HepG2 (cell line): Measurements from ENCODE around the gene ALX4. TPM values are rescaled to one million over a fixed set of nuclear protein-coding genes. Genes with fewer than 3 reads are reported as not detected.

Source experiments
- ATAC-seq: fragments of 200-7000 bp; cut with Tn5 transposase; 3 replicates; pipeline ENCODE4 v1.9.1; 2020; ENCODE audit warnings: mild to moderate bottlenecking, moderate library complexity
- BruUV-seq: library from RNA; stranded (reverse); fragments of 400-500 nt; replicated peaks from 2 replicates; lab custom pipeline; 2021; lab: Mats Ljungman, UMichigan
- CTCF ChIA-PET: fragments of 300-600 bp; formaldehyde crosslinking; extraction: SDS; loops from one replicate; lab custom pipeline; 2021; ENCODE audit warnings: low total read pairs, inconsistent platforms, low intra/inter-chr PET ratio; lab: Yijun Ruan, JAX
- POLR2A ChIA-PET: fragments of 350-600 bp; sonication (Branson Sonifier 250); formaldehyde crosslinking; loops from one replicate; lab custom pipeline; 2020; ENCODE audit warnings: antibody characterized with exemption, inconsistent platforms; lab: Yijun Ruan, JAX
- DNase-seq: peaks from one replicate; pipeline ENCODE4 v3.0.0-alpha.2; 2015; ENCODE audit warnings: low spot score
- FAIRE-seq: peaks from 3 replicates; lab custom pipeline; 2011; peaks lifted over from hg19 to GRCh38; lab: Jason Lieb, UNC
- H2AFZ ChIP-seq: one replicate; pipeline ENCODE4 v1.6.1; 2011; ENCODE audit warnings: low read length, inconsistent platforms
- H3K27ac ChIP-seq: fragments of 300-600 bp; 3 replicates; pipeline ENCODE4 v1.8.0; 2011; ENCODE audit warnings: mixed run types, mild to moderate bottlenecking, mixed read lengths, low read length, inconsistent platforms; ENCODE audit not compliant: insufficient read depth; ENCODE audit errors: extremely low read length
- H3K27me3 ChIP-seq, 2 experiments: fragments of 200-600 bp in 1 of 2; 2 replicates in 1 of 2; 3 replicates in 1 of 2; pipeline versions ENCODE4 v1.6.0 to v1.8.0; 2011; ENCODE audit warnings: low read length in 2 of 2, mild to moderate bottlenecking in 2 of 2, moderate library complexity in 2 of 2, inconsistent platforms in 1 of 2; ENCODE audit not compliant: insufficient read depth in 2 of 2, control insufficient read depth in 1 of 2
- H3K36me3 ChIP-seq, 2 experiments: fragments of 200-600 bp in 1 of 2; replicated peaks in 1 of 2; 2 replicates in 1 of 2; 3 replicates in 1 of 2; pipeline versions ENCODE4 v1.5.1 to v1.8.0; 2011; ENCODE audit warnings: low read length in 2 of 2, inconsistent platforms in 1 of 2; ENCODE audit not compliant: insufficient read depth in 2 of 2, control insufficient read depth in 1 of 2
- H3K4me1 ChIP-seq: 2 replicates; pipeline ENCODE4 v1.5.1; 2012; ENCODE audit warnings: low read length, inconsistent platforms; ENCODE audit not compliant: insufficient read depth
- H3K4me2 ChIP-seq: 2 replicates; pipeline ENCODE4 v1.6.0; 2011; ENCODE audit warnings: low read depth, low read length, inconsistent platforms
- H3K4me3 ChIP-seq, 3 experiments: fragments of 200-600 bp in 1 of 3; sonication (generic), shearing (Covaris generic) in 1 of 3; replicated peaks in 1 of 3; 2 replicates each; pipeline ENCODE4 v1.5.1; 2011 to 2016; ENCODE audit warnings: low read length in 3 of 3, inconsistent platforms in 2 of 3, low read depth in 2 of 3, mild to moderate bottlenecking in 2 of 3, control low read depth in 1 of 3, mixed read lengths in 1 of 3; ENCODE audit not compliant: insufficient read depth in 1 of 3
- H3K79me2 ChIP-seq: one replicate; pipeline ENCODE4 v1.6.1; 2011; ENCODE audit warnings: low read length, inconsistent platforms; ENCODE audit not compliant: insufficient read depth
- H3K9ac ChIP-seq: 2 replicates; pipeline ENCODE4 v1.6.0; 2011; ENCODE audit warnings: mild to moderate bottlenecking, low read depth, low read length, inconsistent platforms; ENCODE audit not compliant: insufficient read depth
- H3K9me3 ChIP-seq: 2 replicates; pipeline ENCODE4 v1.5.1; 2012; ENCODE audit warnings: mild to moderate bottlenecking, low read length
- H4K20me1 ChIP-seq: 2 replicates; pipeline ENCODE4 v1.6.0; 2011; ENCODE audit warnings: inconsistent platforms, mild to moderate bottlenecking, low read length, moderate library complexity; ENCODE audit not compliant: insufficient read depth
- KDM3A ChIP-seq: IDR thresholded peaks from 2 replicates; pipeline ENCODE4 v1.6.1; 2018; ENCODE audit warnings: low read depth, missing compliant biosample characterization
- KDM5B ChIP-seq: sonication (generic); formaldehyde crosslinking; IDR thresholded peaks from 2 replicates; pipeline ENCODE4 v1.4.0; 2020; ENCODE audit warnings: missing genetic modification reagents, mild to moderate bottlenecking, borderline replicate concordance
- MNT ChIP-seq: fragments of 450-650 bp; IDR thresholded peaks from 2 replicates; pipeline ENCODE4 v1.6.1; 2016
- NAIF1 ChIP-seq: sonication (generic); formaldehyde crosslinking; IDR thresholded peaks from 2 replicates; pipeline ENCODE4 v1.5.0; 2020; ENCODE audit warnings: mild to moderate bottlenecking, missing genetic modification reagents, borderline replicate concordance
- NFKB2 ChIP-seq: sonication (generic); formaldehyde crosslinking; IDR thresholded peaks from 2 replicates; pipeline ENCODE4 v1.4.0; 2020; ENCODE audit warnings: missing genetic modification reagents, borderline replicate concordance
- STAG1 ChIP-seq: sonication (generic); formaldehyde crosslinking; IDR thresholded peaks from 2 replicates; pipeline ENCODE4 v1.4.0; 2020; ENCODE audit warnings: missing genetic modification reagents
- ZNF24 ChIP-seq: fragments of 450-650 bp; IDR thresholded peaks from 2 replicates; pipeline ENCODE4 v1.6.1; 2017; ENCODE audit warnings: antibody characterized with exemption, mild to moderate bottlenecking
- WGBS: methylation state at CpG from one replicate; pipeline ENCODE4 v1.1.6; 2017; ENCODE audit warnings: low lambda C conversion rate; 5-methylcytosine and 5-hydroxymethylcytosine counted together
- in situ Hi-C: cut with HindIII; loops from 2 replicates; pipeline ENCODE4 v1.10.0; 2017; ENCODE audit warnings: low pct_unique_long_range_greater_than_20kb; ENCODE audit not compliant: extremely low pct_ligation_motif_present
- intact Hi-C: fragments of 100-400 bp; cut with micrococcal nuclease; formaldehyde crosslinking; loops from one replicate; pipeline ENCODE4 v1.10.0; 2022; ENCODE audit not compliant: unreplicated experiment
- polyA plus RNA-seq, 8 experiments: library from polyadenylated mRNA; depleted of rRNA in 3 of 8; stranded (reverse) in 7 of 8; unstranded in 1 of 8; fragments of >200 nt; fragmentation: Illumina TruSeq in 4 of 8; extraction: Trizol in 4 of 8; gene quantifications; 2 replicates each; pipeline versions ENCODE4 v1.2.1 to v1.2.3, GENCODE V29; 2011 to 2016; ENCODE audit warnings: low read depth in 4 of 8, missing spikeins in 1 of 8, mixed read lengths in 1 of 8; ENCODE audit not compliant: insufficient read depth in 1 of 8
- total RNA-seq, 5 experiments: library from RNA; depleted of rRNA; stranded (reverse); fragments of >200 nt; fragmentation: Illumina TruSeq; extraction: Trizol; gene quantifications; 2 replicates each; pipeline ENCODE4 v1.2.3, GENCODE V29; 2016; ENCODE audit warnings: low read depth in 1 of 5

Gene ALX4
- total and polyA plus RNA-seq, 2 of the 13 experiments (the other 11 are each of a cell fraction or from before 2014, with no cell fraction given): not detected

- H3K9ac ChIP-seq: no peak overlapping the region
- in situ Hi-C loops: loop anchor here (25.0 kb wide), 1 partner anchor 258 kb away; no protein-coding TSS in a partner anchor
- ChIA-PET CTCF (no interaction called here), POLR2A (no interaction called here)
- BruUV-seq: no TSS peak
- no peaks in the 10 kb centered on the region for H3K79me2 ChIP-seq
- DNase-seq (no peak), FAIRE-seq (no peak), ATAC-seq (no peak)
- peaks cover 8% of the 10 kb centered on the region for H3K9me3 ChIP-seq
- 30% methylated on average over 5 of the region's 6 CpGs for WGBS
- no peaks in the 10 kb centered on the region for H4K20me1 ChIP-seq
- H3K27me3 ChIP-seq: peaks cover 1 to 12% of the 10 kb centered on the region in 2 experiments; a peak in 2 of 5 replicates
- H3K27ac ChIP-seq: no peak overlapping the region
- no peak overlapping the region for H3K4me3 ChIP-seq
- H3K4me2 ChIP-seq: no peak overlapping the region
- no peak overlapping the region for H2AFZ ChIP-seq
- no peak for TF ChIP-seq NFKB2 (CRISPR knock-in tag)
- TF ChIP-seq NAIF1 (CRISPR knock-in tag): no peak
- no peak for TF ChIP-seq KDM5B
- no peak for TF ChIP-seq STAG1 (CRISPR knock-in tag)
- no peak for TF ChIP-seq ZNF24
- intact Hi-C loops: no loop called here
- peaks cover 7% of the 10 kb centered on the region; the same call in 1 of the 2 replicates for H3K4me1 ChIP-seq
- H3K36me3 ChIP-seq: no peaks in the 10 kb centered on the region
These were observed 30.5 kb downstream of the ALX4 start for GRCh38 chr11:44279483-44279882.

GRCh38 chr11:44277196-44278090 is 32.5 kb downstream of the ALX4 start:
- H3K36me3 ChIP-seq: no peaks in the 10 kb centered on the region
- BruUV-seq: no TSS peak
- no peak overlapping the region for H2AFZ ChIP-seq
- TF ChIP-seq MNT: peak; percentile 70
- no peak for TF ChIP-seq KDM3A (CRISPR knock-in tag)
- TF ChIP-seq, all 625 proteins: peak for 1
- Histone ChIP-seq H3K27ac (no peak overlapping the region), H3K4me1 (peaks cover 4% of the 10 kb centered on the region; the same call in 1 of the 2 replicates), H3K9ac (no peak overlapping the region), H3K4me2 (no peak overlapping the region), H3K9me3 (peaks cover 13% of the 10 kb centered on the region), H3K79me2 (no peaks in the 10 kb centered on the region), H4K20me1 (no peaks in the 10 kb centered on the region), H3K4me3 (no peak overlapping the region), H3K27me3 (peaks cover 1 to 12% of the 10 kb centered on the region in 2 experiments; a peak in 2 of 5 replicates)
- ATAC-seq: no peak
- CTCF ChIA-PET: no interaction called here
- intact Hi-C loops: no loop called here
- no peak for DNase-seq
- POLR2A ChIA-PET: no interaction called here
- WGBS: 19% methylated on average over 7 of the region's 18 CpGs
- in situ Hi-C loops: loop anchor here (25.0 kb wide), 1 partner anchor 260 kb away; no protein-coding TSS in a partner anchor
- FAIRE-seq: no peak
